ENCODE data around the gene RAB25.
A peak's percentile ranks its signal among the peaks of the same experiment; 100 is the strongest.
"Not testable (repeated sequence)": the region's sequence is repeated elsewhere in the genome, so short reads cannot be mapped to it uniquely, and the experiment has no call there.

The RAB25 gene

GRCh38 chr1:156055281-156056048, 5.5 kb upstream of the RAB25 start:
- no peak for DNase-seq

DNA sequence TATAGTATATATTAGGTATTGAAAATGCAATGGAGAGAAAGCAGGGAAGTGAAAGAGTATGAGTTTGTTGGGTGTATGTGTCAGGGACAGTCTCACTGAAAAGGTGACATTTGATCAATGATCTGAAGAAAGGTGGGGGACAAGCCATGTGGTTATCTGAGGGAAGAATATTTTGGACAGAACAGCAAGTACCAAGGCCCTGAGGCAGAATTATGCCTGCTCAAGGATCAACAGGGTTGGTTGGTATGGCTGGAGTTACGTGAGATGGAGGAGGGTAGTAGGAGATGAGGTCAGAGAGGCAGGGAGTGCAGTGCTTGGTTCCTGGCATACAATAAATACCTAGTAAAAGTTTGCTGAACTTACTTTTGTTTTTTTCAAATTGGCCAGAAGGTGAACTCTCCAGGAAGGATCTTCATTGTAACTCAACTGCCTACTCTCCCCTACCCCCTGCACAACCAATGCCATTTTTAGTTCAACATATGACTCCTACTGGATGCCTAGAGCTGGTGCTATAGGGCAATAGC, 4.6 kb upstream of the RAB25 start:
- DNase-seq, result no peak

DNA sequence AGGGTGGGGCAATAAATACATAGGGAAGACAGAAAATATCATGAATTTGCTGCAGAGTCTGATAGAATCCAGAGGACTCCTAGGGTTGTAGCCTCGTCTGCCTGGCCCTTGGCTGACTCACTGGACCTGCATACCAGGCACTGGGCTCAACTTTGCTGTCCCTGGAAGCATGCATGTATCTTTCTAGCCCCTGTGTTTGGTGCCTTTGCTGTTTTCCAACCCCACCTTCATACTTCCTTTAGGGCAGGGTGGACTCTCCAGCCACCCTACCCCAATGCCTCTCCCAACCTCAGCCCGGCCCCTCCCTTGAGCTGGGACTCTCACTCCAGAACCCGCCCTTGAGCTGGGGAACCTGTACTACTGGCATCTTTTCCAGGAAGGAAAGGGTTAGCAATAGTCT, 1.2 kb downstream of the RAB25 start:
- DNase-seq, result no peak

DNA sequence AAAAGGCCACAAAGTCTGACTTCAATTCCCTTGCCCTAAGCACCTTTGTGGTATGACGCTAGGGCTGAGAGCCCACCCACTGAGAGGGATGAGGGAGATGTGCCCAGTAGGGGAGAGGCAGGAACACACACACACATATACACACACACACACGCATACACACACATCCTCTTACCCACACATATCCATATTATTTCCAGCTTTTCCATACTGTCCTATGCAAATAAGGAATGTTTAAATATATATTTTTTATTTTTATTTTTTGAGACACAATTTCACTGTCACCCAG, 3.0 kb downstream of the RAB25 start:
- DNase-seq, result no peak

GRCh38 chr1:156064615-156065014, 3.7 kb downstream of the RAB25 start:
- no peak for DNase-seq

DNA sequence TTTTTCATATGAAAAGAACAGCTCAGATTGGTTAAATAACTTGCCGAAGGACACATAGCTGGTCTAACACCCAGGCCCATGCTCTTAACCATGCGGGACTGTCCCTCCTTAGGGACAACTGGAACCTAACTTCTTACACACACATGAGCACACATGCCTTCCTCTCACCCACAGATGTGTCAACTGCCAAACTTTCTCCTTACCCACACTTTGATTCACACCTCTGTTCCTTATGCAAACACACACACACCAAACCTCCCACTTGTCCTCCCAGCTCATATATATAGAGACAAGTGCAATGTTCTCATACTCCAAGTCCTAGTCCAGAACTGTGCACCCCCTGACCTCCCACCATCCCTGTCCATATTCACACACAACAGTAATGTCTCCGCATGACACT, 4.3 kb downstream of the RAB25 start:
- DNase-seq, result no peak

DNA sequence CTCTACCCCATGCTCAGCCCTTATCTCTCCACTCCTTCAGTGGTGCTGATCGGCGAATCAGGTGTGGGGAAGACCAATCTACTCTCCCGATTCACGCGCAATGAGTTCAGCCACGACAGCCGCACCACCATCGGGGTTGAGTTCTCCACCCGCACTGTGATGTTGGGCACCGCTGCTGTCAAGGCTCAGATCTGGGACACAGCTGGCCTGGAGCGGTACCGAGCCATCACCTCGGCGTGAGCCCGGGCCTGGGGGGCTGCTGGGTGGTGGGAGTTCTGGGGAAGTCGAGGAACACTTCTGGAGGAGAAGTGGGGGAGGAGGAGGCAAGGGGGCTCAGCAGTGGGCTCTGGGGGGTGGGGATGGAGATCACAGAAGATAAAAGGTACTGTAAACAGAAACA, 4.9 kb downstream of the RAB25 start:
- DNase-seq, result no peak

GRCh38 chr1:156067262-156067661, 6.3 kb downstream of the RAB25 start:
- no peak for DNase-seq

- no peak for DNase-seq
These were observed 8.8 kb downstream of the RAB25 start for GRCh38 chr1:156069490-156070455.

DNA sequence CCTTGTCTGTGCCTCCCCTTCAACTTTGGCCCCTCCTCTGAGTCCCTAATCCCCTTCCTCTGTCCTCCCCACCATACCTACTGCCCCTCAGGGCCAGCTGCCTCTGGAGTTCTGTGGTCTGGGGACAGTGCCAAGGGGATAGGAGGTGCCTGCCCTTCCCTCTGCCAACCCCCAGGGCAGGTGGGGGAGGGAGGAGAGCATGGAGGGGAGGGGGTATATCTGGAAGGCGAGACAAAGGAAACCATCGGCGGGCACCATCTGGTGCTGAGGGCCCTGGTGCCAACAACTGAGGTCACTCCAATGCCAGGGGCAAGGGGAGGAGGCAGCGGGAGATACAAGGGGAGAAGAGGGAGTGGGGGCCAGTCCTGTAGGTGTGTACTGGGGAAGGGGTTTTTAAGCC, 9.6 kb downstream of the RAB25 start:
- DNase-seq, result peak; percentile 88 to 90

GRCh38 chr1:156071332-156071816, 10.4 kb downstream of the RAB25 start:
- not testable (repeated sequence) for DNase-seq

- DNase-seq, result no peak
These were observed 11.3 kb downstream of the RAB25 start for GRCh38 chr1:156072251-156072650.

- no peak for DNase-seq
These were observed 12.2 kb downstream of the RAB25 start for GRCh38 chr1:156073110-156073687.

GRCh38 chr1:156073740-156074139, 12.8 kb downstream of the RAB25 start:
- DNase-seq, result peak; percentile 29 to 58

DNA sequence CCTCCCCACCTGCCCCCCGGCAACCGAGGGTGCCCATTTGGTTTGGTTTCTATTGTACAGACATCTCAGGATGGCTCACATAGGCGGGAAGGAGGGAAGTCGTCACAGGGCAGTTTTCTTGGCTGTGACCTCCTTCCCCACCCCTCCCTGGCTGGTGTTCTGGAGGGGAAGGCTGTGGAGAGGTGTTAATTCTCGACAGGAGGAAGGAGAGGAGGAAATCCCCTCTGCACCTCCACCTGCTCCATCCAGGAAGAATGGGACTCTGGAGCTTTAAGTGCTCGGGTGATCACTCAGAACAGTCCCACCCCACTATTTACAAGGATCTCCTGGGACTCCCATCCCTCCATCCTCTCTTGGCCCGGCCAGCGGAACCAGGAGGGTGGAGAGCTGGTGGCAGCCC, 13.7 kb downstream of the RAB25 start:
- DNase-seq, result no peak

DNA sequence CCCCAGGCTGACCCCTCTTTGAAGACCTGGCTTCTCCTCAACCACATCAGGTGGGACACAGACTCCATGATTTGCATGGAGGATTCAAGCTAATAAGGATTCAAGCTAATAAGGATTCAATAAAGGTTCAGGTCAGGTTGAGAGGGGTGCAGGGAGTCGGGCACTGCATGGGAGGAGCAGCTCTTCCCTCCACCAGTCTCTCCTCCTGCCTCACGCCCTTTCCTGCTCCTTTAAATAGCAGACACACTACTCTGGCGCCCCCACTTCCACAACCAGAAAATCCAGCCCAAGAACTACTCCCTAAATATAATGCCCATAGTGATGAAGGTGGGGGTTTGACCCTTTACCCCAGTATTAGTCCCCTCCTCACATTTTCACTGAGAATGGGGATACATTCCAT, 14.2 kb downstream of the RAB25 start:
- DNase-seq, result peak in 1 of 2 experiments; percentile 21

DNA sequence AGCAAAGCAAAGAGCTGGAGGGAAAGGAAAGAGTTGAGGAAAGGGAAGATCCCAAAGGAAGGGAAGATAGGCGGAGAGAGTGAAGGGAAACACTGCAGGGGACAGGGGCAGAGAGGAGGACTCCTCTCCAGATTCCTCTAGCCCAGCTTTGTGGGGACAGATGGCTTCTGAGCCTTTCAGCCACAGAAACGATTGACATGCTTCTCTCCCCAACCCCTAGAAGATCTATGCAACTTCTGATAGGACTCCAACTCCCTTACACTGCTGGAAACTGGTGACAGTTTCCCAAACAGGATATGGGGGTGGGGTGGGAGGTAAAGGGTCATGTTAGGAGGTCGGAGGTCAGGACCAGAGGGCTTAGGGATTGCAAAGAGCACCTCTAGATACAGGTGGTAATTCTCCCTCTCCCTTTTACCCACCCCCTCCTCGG, 14.8 kb downstream of the RAB25 start:
- DNase-seq, result no peak

DNA sequence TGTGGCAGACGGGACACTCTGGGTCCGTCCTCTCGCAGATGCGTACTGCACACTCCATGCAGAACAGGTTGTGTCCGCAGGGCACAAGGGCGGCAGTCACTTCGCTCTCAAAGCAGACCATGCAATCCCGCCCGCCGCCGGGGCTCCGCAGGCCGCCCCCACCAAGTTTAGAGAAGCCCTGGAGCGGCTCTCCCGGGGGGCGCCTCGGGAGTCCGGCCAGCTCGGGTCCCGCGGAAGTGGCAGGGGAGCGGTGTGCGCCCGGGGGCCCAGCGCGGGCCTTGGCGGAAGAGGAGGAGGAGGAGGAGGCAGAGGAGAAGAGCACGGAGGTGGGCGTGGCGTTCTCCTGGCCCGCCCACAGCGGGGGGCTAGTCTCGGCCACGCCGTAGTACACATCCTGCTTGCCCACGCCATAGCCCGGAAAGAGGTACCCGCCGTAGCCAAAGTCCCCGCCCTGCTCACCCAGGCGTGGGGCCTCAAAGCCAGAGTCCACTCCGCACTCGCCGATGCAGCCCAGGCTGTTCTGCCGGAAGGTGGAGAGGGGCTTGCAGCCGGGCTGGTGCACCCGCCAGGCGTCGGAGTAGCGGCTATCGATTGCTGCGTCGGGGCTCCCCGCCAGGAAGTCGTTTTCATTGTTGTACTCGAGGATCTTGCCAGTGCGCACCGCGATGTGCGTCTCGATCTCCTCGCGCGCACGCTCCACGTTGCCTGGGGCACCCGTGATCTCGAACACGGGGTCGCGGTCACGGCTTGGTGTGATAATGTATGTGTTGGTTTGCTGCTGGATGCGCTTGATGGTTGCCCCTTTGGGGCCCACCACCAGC, 15.9 kb downstream of the RAB25 start:
- no peak for DNase-seq

DNA sequence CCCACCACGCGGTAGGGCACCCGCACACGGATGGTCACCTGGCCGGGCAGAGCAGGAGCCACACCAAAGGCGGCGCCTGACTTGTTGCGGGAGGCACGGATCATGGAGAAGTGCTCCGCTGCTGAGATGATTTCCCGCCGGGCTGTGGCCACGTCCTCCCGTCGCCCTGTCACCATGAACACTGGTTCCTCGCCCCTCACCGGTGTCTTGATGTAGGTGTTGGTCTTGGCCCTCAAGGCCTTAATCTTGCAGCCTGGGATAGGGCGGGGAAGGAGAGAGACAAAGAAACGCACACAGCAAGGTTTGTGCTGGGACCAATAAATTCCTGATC, 16.4 kb downstream of the RAB25 start:
- no peak for DNase-seq

DNA sequence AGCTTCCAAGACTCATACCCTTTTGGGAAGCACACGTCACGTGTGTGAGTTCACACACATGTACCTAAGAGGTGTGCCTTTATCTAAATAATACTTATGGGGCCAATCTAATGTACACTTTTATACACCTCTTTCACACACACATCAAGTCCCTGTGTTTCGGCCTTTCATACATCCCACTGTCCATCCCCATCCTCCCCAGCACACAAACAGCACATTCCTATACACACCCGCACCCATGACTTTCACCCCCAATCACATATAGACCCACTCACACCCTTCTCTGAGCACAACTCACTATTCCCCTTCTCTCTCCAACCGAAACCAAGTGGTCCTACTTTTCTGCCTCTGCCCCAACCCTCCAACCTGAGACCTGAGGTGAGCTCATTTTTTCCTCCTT, 17.8 kb downstream of the RAB25 start:
- no peak for DNase-seq

GRCh38 chr1:156079762-156080161, 18.8 kb downstream of the RAB25 start:
- no peak for DNase-seq

GRCh38 chr1:156080241-156080862, 19.4 kb downstream of the RAB25 start:
- DNase-seq, result no peak
